Ectodermal cell (in vitro differentiated cells): ENCODE data around the gene UGT1A1.

Source experiments
- H3K27ac ChIP-seq: 2 replicates; pipeline ENCODE4 v1.7.0; 2013; ENCODE audit warnings: mild to moderate bottlenecking, low read depth, low read length; ENCODE audit not compliant: insufficient read depth, poor library complexity, severe bottlenecking
- H3K27me3 ChIP-seq: 2 replicates; pipeline ENCODE4 v1.7.0; 2013; ENCODE audit warnings: mild to moderate bottlenecking, low read length; ENCODE audit not compliant: insufficient read depth, control insufficient read depth, poor library complexity, severe bottlenecking
- H3K36me3 ChIP-seq: one replicate; pipeline ENCODE4 v1.7.0; 2013; ENCODE audit warnings: low read length; ENCODE audit not compliant: control insufficient read depth, insufficient read depth
- H3K4me1 ChIP-seq: one replicate; pipeline ENCODE4 v1.7.0; 2013; ENCODE audit warnings: low read length; ENCODE audit not compliant: control insufficient read depth, insufficient read depth
- H3K4me3 ChIP-seq: 2 replicates; pipeline ENCODE4 v1.7.0; 2013; ENCODE audit warnings: low read depth, low read length, control low read depth; ENCODE audit not compliant: insufficient read depth
- H3K9me3 ChIP-seq: 2 replicates; pipeline ENCODE4 v1.7.0; 2013; ENCODE audit warnings: mild to moderate bottlenecking, low read length, moderate library complexity; ENCODE audit not compliant: control insufficient read depth
- WGBS, 2 experiments: methylation state at CpG; one replicate each; pipeline ENCODE4 v1.1.7; 2013; ENCODE audit warnings: missing lambda C conversion rate in 2 of 2; 5-methylcytosine and 5-hydroxymethylcytosine counted together

The UGT1A1 gene

GRCh38 chr2:233775414-233775813 lies 15.3 kb downstream of the UGT1A1 start:
- H3K27ac ChIP-seq: no peak overlapping the region
- H3K4me3 ChIP-seq: no peak overlapping the region
- WGBS, 2 experiments: 89 to 90% methylated on average over 6 of the region's 6 CpGs
- no peaks in the 10 kb centered on the region for H3K9me3 ChIP-seq
- no peaks in the 10 kb centered on the region for H3K36me3 ChIP-seq
- H3K27me3 ChIP-seq: no peaks in the 10 kb centered on the region
- H3K4me1 ChIP-seq: no peaks in the 10 kb centered on the region

GRCh38 chr2:233778030-233778429 lies 18.0 kb downstream of the UGT1A1 start, which contains the start of gene MROH2A:
TSS of gene MROH2A (plus strand) at chr2:233778330. CDS start at chr2:233779359, 1,029 bp downstream.
- Histone ChIP-seq H3K36me3 (no peaks in the 10 kb centered on the region), H3K4me1 (no peaks in the 10 kb centered on the region), H3K27ac (no peak within 1 kb of the TSS), H3K4me3 (no peak within 1 kb of the TSS), H3K27me3 (no peaks in the 10 kb centered on the region), H3K9me3 (no peaks in the 10 kb centered on the region)
- WGBS, 2 experiments: 100% methylated on average over 2 of the region's 2 CpGs

- Histone ChIP-seq H3K36me3 (no peaks in the 10 kb centered on the region), H3K4me1 (no peaks in the 10 kb centered on the region), H3K27ac (no peak overlapping the region), H3K27me3 (no peaks in the 10 kb centered on the region), H3K4me3 (no peak overlapping the region), H3K9me3 (no peaks in the 10 kb centered on the region)
- WGBS, 2 experiments: 96 to 98% methylated on average over 4 of the region's 4 CpGs
These were observed 19.7 kb downstream of the UGT1A1 start for GRCh38 chr2:233779722-233780121.

GRCh38 chr2:233780771-233781170 lies 20.7 kb downstream of the UGT1A1 start:
- Histone ChIP-seq H3K36me3 (no peaks in the 10 kb centered on the region), H3K27ac (no peak overlapping the region), H3K4me1 (no peaks in the 10 kb centered on the region), H3K27me3 (no peaks in the 10 kb centered on the region), H3K4me3 (no peak overlapping the region), H3K9me3 (no peaks in the 10 kb centered on the region)
- 80 to 93% methylated on average over 2 to 3 of the region's 4 CpGs for WGBS, 2 experiments

GRCh38 chr2:233789554-233789953 lies 29.5 kb downstream of the UGT1A1 start:
- no peak overlapping the region for H3K4me3 ChIP-seq
- H3K27ac ChIP-seq: no peak overlapping the region
- no peaks in the 10 kb centered on the region for H3K4me1 ChIP-seq
- H3K36me3 ChIP-seq: no peaks in the 10 kb centered on the region
- H3K27me3 ChIP-seq: no peaks in the 10 kb centered on the region
- WGBS, 2 experiments: 89 to 96% methylated on average over 7 of the region's 7 CpGs
- no peaks in the 10 kb centered on the region for H3K9me3 ChIP-seq

- H3K36me3 ChIP-seq: no peaks in the 10 kb centered on the region
- no peak overlapping the region for H3K27ac ChIP-seq
- no peak overlapping the region for H3K4me3 ChIP-seq
- no peaks in the 10 kb centered on the region for H3K9me3 ChIP-seq
- H3K4me1 ChIP-seq: no peaks in the 10 kb centered on the region
- 93 to 94% methylated on average over 18 of the region's 18 CpGs for WGBS, 2 experiments
- H3K27me3 ChIP-seq: no peaks in the 10 kb centered on the region
These were observed 31.2 kb downstream of the UGT1A1 start for GRCh38 chr2:233791151-233791882.

GRCh38 chr2:233791883-233792329 lies 31.8 kb downstream of the UGT1A1 start:
- H3K27ac ChIP-seq: no peak overlapping the region
- 90 to 91% methylated on average over 9 of the region's 9 CpGs for WGBS, 2 experiments
- no peaks in the 10 kb centered on the region for H3K27me3 ChIP-seq
- no peaks in the 10 kb centered on the region for H3K9me3 ChIP-seq
- H3K36me3 ChIP-seq: no peaks in the 10 kb centered on the region
- H3K4me3 ChIP-seq: no peak overlapping the region
- H3K4me1 ChIP-seq: no peaks in the 10 kb centered on the region

- WGBS, 2 experiments: 93% methylated on average over 7 of the region's 7 CpGs
- H3K4me3 ChIP-seq: no peak overlapping the region
These were observed 32.6 kb downstream of the UGT1A1 start for GRCh38 chr2:233792720-233793119.

GRCh38 chr2:233793465-233794127 lies 33.5 kb downstream of the UGT1A1 start:
- H3K27me3 ChIP-seq: no peaks in the 10 kb centered on the region
- H3K4me3 ChIP-seq: no peak overlapping the region
- H3K4me1 ChIP-seq: no peaks in the 10 kb centered on the region
- no peaks in the 10 kb centered on the region for H3K9me3 ChIP-seq
- whole genome bisulfite sequencing, 2 experiments: 93% methylated on average over 18 of the region's 18 CpGs
- no peak overlapping the region for H3K27ac ChIP-seq
- no peaks in the 10 kb centered on the region for H3K36me3 ChIP-seq

More at GRCh38 chr2:233792720-233793119, 32.6 kb downstream of the UGT1A1 start:
- H3K4me1 ChIP-seq: no peaks in the 10 kb centered on the region
- no peaks in the 10 kb centered on the region for H3K9me3 ChIP-seq
- no peaks in the 10 kb centered on the region for H3K27me3 ChIP-seq
- H3K27ac ChIP-seq: no peak overlapping the region
- no peaks in the 10 kb centered on the region for H3K36me3 ChIP-seq

- Histone ChIP-seq H3K36me3 (no peaks in the 10 kb centered on the region), H3K4me3 (no peak overlapping the region), H3K9me3 (no peaks in the 10 kb centered on the region), H3K27me3 (no peaks in the 10 kb centered on the region), H3K27ac (no peak overlapping the region), H3K4me1 (no peaks in the 10 kb centered on the region)
- 92 to 93% methylated on average over 17 of the region's 17 CpGs for WGBS, 2 experiments
These were observed 34.1 kb downstream of the UGT1A1 start for GRCh38 chr2:233794128-233794658.
